GM23338 (cell line): Measurements from ENCODE around the gene WWOX. TPM values are rescaled to one million over a fixed set of nuclear protein-coding genes. Genes with fewer than 3 reads are reported as not detected.

ENCODE experiments used
- ATAC-seq: fragments of 200-7000 bp; cut with Tn5 transposase; 3 replicates; pipeline ENCODE4 v1.9.1; 2020
- DNase-seq: peaks from one replicate; pipeline ENCODE4 v3.0.0-alpha.2; 2015; ENCODE audit warnings: low spot score
- H2AFZ ChIP-seq: fragments of 200-600 bp; sonication (generic); 2 replicates; pipeline ENCODE4 v1.8.0; 2016; ENCODE audit warnings: antibody characterized with exemption, mild to moderate bottlenecking, moderate library complexity
- H3F3A ChIP-seq: fragments of 200-600 bp; sonication (generic); replicated peaks from 2 replicates; pipeline ENCODE4 v1.8.0; 2017; ENCODE audit warnings: antibody characterized with exemption, mixed run types, low read depth
- H3K27ac ChIP-seq: fragments of 200-600 bp; sonication (generic); 2 replicates; pipeline ENCODE4 v1.6.1; 2016; ENCODE audit warnings: low read depth
- H3K27me3 ChIP-seq: fragments of 200-600 bp; sonication (generic); 2 replicates; pipeline ENCODE4 v1.8.0; 2016; ENCODE audit warnings: mild to moderate bottlenecking, mixed run types, moderate library complexity; ENCODE audit not compliant: insufficient read depth
- H3K36me3 ChIP-seq: fragments of 200-600 bp; sonication (generic); 2 replicates; pipeline ENCODE4 v1.8.0; 2016; ENCODE audit warnings: mild to moderate bottlenecking; ENCODE audit not compliant: insufficient read depth
- H3K4me1 ChIP-seq: fragments of 200-600 bp; sonication (generic); 2 replicates; pipeline ENCODE4 v1.8.0; 2016; ENCODE audit warnings: mild to moderate bottlenecking, moderate library complexity; ENCODE audit not compliant: insufficient read depth
- H3K4me2 ChIP-seq: fragments of 200-600 bp; sonication (generic); 2 replicates; pipeline ENCODE4 v1.7.1; 2017; ENCODE audit warnings: mixed run types
- H3K4me3 ChIP-seq: fragments of 200-600 bp; sonication (generic); 2 replicates; pipeline ENCODE4 v1.6.1; 2016; ENCODE audit warnings: mixed run types
- H3K79me2 ChIP-seq: fragments of 200-600 bp; sonication (generic); replicated peaks from 2 replicates; pipeline ENCODE4 v1.8.0; 2017; ENCODE audit warnings: mild to moderate bottlenecking; ENCODE audit not compliant: insufficient read depth
- H3K9me2 ChIP-seq: fragments of 200-600 bp; sonication (generic); 2 replicates; pipeline ENCODE4 v1.8.0; 2017; ENCODE audit not compliant: insufficient read depth
- H4K20me1 ChIP-seq: fragments of 200-600 bp; sonication (generic); replicated peaks from 2 replicates; pipeline ENCODE4 v1.8.0; 2017; ENCODE audit warnings: mild to moderate bottlenecking; ENCODE audit not compliant: insufficient read depth
- H3K27ac Mint-ChIP-seq: 2 replicates; pipeline ENCODE4 v1.8.0; 2020; ENCODE audit warnings: inconsistent platforms, mild to moderate bottlenecking, moderate library complexity, mixed read lengths
- H3K27me3 Mint-ChIP-seq: 3 replicates; pipeline ENCODE4 v1.8.0; 2022; ENCODE audit warnings: low read depth, mild to moderate bottlenecking, moderate library complexity, mixed read lengths, inconsistent platforms; ENCODE audit not compliant: insufficient read depth, poor library complexity
- H3K36me3 Mint-ChIP-seq: 3 replicates; pipeline ENCODE4 v1.8.0; 2021; ENCODE audit warnings: low read depth, mild to moderate bottlenecking, inconsistent platforms, moderate library complexity, mixed read lengths
- H3K4me1 Mint-ChIP-seq: 3 replicates; pipeline ENCODE4 v1.8.0; 2020; ENCODE audit warnings: mild to moderate bottlenecking, inconsistent platforms, mixed read lengths
- H3K4me3 Mint-ChIP-seq: 3 replicates; pipeline ENCODE4 v1.8.0; 2021; ENCODE audit warnings: moderate library complexity, mild to moderate bottlenecking, inconsistent platforms, mixed read lengths
- H3K9me3 Mint-ChIP-seq: 3 replicates; pipeline ENCODE4 v1.8.0; 2020; ENCODE audit warnings: moderate library complexity, mild to moderate bottlenecking, inconsistent platforms, mixed read lengths
- NANOG ChIP-seq: IDR thresholded peaks from 2 replicates; pipeline ENCODE4 v1.6.1; 2016; ENCODE audit warnings: antibody characterized with exemption, borderline replicate concordance
- ZNF331 ChIP-seq: fragments of 250-450 bp; sonication (Bioruptor Pico); IDR thresholded peaks from 2 replicates; pipeline ENCODE4 v1.5.0; 2020; ENCODE audit warnings: low read depth, mild to moderate bottlenecking, moderate library complexity
- polyA plus RNA-seq: library from polyadenylated mRNA; unstranded; fragments of >200 nt; fragmentation: Nextera tagmentation; extraction: Ambion mirVana; gene quantifications from 2 replicates; pipeline ENCODE4 v1.2.1, GENCODE V29; 2016
- total RNA-seq: library from RNA; depleted of rRNA; stranded (reverse); fragments of >200 nt; shearing (Covaris generic); gene quantifications from 2 replicates; pipeline ENCODE4 v1.2.3, GENCODE V29; 2014
- TF ChIP-seq, protein P1 (sequence below): IDR thresholded peaks from one replicate; pipeline ENCODE4 v1.6.1; 2018; ENCODE audit warnings: antibody characterized with exemption; ENCODE audit not compliant: unreplicated experiment
- TF ChIP-seq, protein P2 (sequence below), 2 experiments: fragments of 200-600 bp in 1 of 2; sonication (generic) in 1 of 2; conservative IDR thresholded peaks; 2 replicates each; pipeline versions ENCODE4 v1.5.1 to v1.6.1; 2016 to 2017; ENCODE audit warnings: antibody characterized with exemption in 2 of 2, low read depth in 2 of 2, mild to moderate bottlenecking in 2 of 2, moderate library complexity in 1 of 2
- TF ChIP-seq, protein P3 (sequence below): fragments of 250-450 bp; sonication (Bioruptor Pico); IDR thresholded peaks from 2 replicates; pipeline ENCODE4 v1.5.0; 2020; ENCODE audit warnings: mild to moderate bottlenecking, moderate library complexity

WWOX gene
- total and polyA plus RNA-seq, 2 experiments from 2014 or later: 10.0 to 19.3 TPM

DNA sequence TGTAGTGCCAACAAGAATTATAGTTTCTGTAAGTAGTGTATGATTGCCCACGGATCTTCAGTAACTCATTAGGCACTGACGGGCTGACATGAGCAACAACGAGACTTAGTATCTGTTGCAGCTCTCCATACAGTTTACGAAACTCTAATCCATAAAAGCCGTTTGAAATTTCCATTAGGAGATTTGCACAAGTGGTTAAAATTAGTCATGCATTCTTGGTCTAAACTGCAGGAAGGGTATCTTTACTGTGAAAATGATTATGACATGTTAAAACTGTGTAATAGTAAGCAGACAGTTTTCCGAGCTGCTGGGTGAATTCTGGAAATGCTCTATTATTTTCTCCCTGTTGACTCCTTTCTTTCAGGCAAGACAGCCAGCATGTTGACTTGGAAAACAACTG, 605.0 kb downstream of the WWOX start:
- no peaks in the 10 kb centered on the region for H3K27me3 ChIP-seq
- H3K36me3 ChIP-seq: no peaks in the 10 kb centered on the region
- Mint-ChIP-seq H3K9me3 (no peaks in the 10 kb centered on the region; the same call in 2 of the 3 replicates), H3K4me1 (peaks cover 9% of the 10 kb centered on the region; the same call in 1 of the 3 replicates), H3K27me3 (peaks cover under 1% of the 10 kb centered on the region), H3K36me3 (no peaks in the 10 kb centered on the region), H3K4me3 (no peak overlapping the region), H3K27ac (no peak overlapping the region)
- no peak overlapping the region for H3K4me2 ChIP-seq
- ATAC-seq (no peak), DNase-seq (no peak)
- no peaks in the 10 kb centered on the region for H4K20me1 ChIP-seq
- H3K4me3 ChIP-seq: no peak overlapping the region
- H3K4me1 ChIP-seq: no peaks in the 10 kb centered on the region
- H3K9me2 ChIP-seq: no peaks in the 10 kb centered on the region
- H3K27ac ChIP-seq: no peak overlapping the region
- no peak for TF ChIP-seq NANOG
- TF ChIP-seq ZNF331 (CRISPR knock-in tag): no peak
- TF ChIP-seq, protein P1, sequence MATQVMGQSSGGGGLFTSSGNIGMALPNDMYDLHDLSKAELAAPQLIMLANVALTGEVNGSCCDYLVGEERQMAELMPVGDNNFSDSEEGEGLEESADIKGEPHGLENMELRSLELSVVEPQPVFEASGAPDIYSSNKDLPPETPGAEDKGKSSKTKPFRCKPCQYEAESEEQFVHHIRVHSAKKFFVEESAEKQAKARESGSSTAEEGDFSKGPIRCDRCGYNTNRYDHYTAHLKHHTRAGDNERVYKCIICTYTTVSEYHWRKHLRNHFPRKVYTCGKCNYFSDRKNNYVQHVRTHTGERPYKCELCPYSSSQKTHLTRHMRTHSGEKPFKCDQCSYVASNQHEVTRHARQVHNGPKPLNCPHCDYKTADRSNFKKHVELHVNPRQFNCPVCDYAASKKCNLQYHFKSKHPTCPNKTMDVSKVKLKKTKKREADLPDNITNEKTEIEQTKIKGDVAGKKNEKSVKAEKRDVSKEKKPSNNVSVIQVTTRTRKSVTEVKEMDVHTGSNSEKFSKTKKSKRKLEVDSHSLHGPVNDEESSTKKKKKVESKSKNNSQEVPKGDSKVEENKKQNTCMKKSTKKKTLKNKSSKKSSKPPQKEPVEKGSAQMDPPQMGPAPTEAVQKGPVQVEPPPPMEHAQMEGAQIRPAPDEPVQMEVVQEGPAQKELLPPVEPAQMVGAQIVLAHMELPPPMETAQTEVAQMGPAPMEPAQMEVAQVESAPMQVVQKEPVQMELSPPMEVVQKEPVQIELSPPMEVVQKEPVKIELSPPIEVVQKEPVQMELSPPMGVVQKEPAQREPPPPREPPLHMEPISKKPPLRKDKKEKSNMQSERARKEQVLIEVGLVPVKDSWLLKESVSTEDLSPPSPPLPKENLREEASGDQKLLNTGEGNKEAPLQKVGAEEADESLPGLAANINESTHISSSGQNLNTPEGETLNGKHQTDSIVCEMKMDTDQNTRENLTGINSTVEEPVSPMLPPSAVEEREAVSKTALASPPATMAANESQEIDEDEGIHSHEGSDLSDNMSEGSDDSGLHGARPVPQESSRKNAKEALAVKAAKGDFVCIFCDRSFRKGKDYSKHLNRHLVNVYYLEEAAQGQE: no peak
- TF ChIP-seq, protein P2, sequence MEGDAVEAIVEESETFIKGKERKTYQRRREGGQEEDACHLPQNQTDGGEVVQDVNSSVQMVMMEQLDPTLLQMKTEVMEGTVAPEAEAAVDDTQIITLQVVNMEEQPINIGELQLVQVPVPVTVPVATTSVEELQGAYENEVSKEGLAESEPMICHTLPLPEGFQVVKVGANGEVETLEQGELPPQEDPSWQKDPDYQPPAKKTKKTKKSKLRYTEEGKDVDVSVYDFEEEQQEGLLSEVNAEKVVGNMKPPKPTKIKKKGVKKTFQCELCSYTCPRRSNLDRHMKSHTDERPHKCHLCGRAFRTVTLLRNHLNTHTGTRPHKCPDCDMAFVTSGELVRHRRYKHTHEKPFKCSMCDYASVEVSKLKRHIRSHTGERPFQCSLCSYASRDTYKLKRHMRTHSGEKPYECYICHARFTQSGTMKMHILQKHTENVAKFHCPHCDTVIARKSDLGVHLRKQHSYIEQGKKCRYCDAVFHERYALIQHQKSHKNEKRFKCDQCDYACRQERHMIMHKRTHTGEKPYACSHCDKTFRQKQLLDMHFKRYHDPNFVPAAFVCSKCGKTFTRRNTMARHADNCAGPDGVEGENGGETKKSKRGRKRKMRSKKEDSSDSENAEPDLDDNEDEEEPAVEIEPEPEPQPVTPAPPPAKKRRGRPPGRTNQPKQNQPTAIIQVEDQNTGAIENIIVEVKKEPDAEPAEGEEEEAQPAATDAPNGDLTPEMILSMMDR (conservative IDR thresholded peaks at IDR 0.05; ENCODE audit: low read depth in 2 of 2): no peak
- TF ChIP-seq, protein P3, sequence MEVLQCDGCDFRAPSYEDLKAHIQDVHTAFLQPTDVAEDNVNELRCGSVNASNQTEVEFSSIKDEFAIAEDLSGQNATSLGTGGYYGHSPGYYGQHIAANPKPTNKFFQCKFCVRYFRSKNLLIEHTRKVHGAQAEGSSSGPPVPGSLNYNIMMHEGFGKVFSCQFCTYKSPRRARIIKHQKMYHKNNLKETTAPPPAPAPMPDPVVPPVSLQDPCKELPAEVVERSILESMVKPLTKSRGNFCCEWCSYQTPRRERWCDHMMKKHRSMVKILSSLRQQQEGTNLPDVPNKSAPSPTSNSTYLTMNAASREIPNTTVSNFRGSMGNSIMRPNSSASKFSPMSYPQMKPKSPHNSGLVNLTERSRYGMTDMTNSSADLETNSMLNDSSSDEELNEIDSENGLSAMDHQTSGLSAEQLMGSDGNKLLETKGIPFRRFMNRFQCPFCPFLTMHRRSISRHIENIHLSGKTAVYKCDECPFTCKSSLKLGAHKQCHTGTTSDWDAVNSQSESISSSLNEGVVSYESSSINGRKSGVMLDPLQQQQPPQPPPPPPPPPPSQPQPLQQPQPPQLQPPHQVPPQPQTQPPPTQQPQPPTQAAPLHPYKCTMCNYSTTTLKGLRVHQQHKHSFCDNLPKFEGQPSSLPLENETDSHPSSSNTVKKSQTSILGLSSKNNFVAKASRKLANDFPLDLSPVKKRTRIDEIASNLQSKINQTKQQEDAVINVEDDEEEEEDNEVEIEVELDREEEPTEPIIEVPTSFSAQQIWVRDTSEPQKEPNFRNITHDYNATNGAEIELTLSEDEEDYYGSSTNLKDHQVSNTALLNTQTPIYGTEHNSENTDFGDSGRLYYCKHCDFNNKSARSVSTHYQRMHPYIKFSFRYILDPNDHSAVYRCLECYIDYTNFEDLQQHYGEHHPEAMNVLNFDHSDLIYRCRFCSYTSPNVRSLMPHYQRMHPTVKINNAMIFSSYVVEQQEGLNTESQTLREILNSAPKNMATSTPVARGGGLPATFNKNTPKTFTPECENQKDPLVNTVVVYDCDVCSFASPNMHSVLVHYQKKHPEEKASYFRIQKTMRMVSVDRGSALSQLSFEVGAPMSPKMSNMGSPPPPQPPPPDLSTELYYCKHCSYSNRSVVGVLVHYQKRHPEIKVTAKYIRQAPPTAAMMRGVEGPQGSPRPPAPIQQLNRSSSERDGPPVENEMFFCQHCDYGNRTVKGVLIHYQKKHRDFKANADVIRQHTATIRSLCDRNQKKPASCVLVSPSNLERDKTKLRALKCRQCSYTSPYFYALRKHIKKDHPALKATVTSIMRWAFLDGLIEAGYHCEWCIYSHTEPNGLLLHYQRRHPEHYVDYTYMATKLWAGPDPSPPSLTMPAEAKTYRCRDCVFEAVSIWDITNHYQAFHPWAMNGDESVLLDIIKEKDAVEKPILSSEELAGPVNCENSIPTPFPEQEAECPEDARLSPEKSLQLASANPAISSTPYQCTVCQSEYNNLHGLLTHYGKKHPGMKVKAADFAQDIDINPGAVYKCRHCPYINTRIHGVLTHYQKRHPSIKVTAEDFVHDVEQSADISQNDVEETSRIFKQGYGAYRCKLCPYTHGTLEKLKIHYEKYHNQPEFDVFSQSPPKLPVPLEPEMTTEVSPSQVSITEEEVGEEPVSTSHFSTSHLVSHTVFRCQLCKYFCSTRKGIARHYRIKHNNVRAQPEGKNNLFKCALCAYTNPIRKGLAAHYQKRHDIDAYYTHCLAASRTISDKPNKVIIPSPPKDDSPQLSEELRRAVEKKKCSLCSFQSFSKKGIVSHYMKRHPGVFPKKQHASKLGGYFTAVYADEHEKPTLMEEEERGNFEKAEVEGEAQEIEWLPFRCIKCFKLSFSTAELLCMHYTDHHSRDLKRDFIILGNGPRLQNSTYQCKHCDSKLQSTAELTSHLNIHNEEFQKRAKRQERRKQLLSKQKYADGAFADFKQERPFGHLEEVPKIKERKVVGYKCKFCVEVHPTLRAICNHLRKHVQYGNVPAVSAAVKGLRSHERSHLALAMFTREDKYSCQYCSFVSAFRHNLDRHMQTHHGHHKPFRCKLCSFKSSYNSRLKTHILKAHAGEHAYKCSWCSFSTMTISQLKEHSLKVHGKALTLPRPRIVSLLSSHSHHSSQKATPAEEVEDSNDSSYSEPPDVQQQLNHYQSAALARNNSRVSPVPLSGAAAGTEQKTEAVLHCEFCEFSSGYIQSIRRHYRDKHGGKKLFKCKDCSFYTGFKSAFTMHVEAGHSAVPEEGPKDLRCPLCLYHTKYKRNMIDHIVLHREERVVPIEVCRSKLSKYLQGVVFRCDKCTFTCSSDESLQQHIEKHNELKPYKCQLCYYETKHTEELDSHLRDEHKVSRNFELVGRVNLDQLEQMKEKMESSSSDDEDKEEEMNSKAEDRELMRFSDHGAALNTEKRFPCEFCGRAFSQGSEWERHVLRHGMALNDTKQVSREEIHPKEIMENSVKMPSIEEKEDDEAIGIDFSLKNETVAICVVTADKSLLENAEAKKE (CRISPR knock-in tag): no peak
- no peaks in the 10 kb centered on the region for H3F3A ChIP-seq
- H3K79me2 ChIP-seq: no peaks in the 10 kb centered on the region
- H2AFZ ChIP-seq: no peak overlapping the region
